ENCODE results near the gene PADI2.

DNA sequence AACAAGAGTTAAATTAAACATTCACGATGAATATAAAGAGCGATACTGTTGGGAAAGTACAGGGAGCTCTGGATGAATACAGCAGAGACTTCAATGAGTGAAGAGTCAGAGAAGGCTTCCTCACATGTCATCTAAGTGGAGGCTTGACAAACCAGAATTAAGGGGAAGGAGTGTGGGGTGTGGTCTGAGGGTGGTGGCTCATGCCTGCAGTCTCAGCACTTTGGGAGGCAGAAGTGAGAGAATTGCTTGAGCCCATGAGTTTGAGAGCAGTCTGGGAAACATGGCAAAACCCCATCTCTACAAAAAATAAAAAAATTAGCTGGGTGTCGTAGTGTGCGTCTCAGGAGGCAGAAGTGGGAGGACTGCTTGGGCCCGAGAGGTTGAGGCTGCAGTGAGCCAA lies 74.1 kb downstream of the PADI2 start:
- TF ChIP-seq EP300 (IDR thresholded peaks at IDR 0.05): peak in 1 of 2 donors; percentile 28
- no peak for TF ChIP-seq CTCF (IDR thresholded peaks at IDR 0.05)
- no peak for TF ChIP-seq POLR2A (IDR thresholded peaks at IDR 0.05)

Data from tibial nerve (tissue), 4 donors.